ENCODE measurements around the gene MBOAT7. TPM values are rescaled to one million over a fixed set of nuclear protein-coding genes. Genes with fewer than 3 reads are reported as not detected.
A peak's percentile ranks its signal among the peaks of the same experiment; 100 is the strongest.
"Not testable (repeated sequence)": the region's sequence is repeated elsewhere in the genome, so short reads cannot be mapped to it uniquely, and the experiment has no call there.

Gene MBOAT7
- total RNA-seq, result 100 to 1,000 TPM in 2 of 3 donors, 10 to 100 TPM in 1; 96.3 to 122 (median 108) TPM

GRCh38 chr19:54189145-54189734 is at the start of gene MBOAT7:
Gene MBOAT7, minus strand, starts transcription at chr19:54189580. Its CDS starts 1,072 bp downstream, at chr19:54188508.
- H3K27me3 Mint-ChIP-seq (ENCODE audit: low read depth), result no peaks in the 10 kb centered on the region
- peak within 1 kb of the TSS; percentile 87 for H3K4me3 Mint-ChIP-seq
- H3K9me3 Mint-ChIP-seq, result no peaks in the 10 kb centered on the region

GRCh38 chr19:54233941-54234340 is 44.6 kb upstream of the MBOAT7 start:
- Mint-ChIP-seq H3K4me3 (no peak overlapping the region), H3K4me1 (ENCODE audit: low read depth) (peaks cover 8% of the 10 kb centered on the region), H3K27me3 (ENCODE audit: low read depth) (peaks cover 11% of the 10 kb centered on the region), H3K9me3 (no peaks in the 10 kb centered on the region), H3K36me3 (ENCODE audit: insufficient read depth) (no peaks in the 10 kb centered on the region)
- no peak for ATAC-seq
- DNase-seq, result no peak

More at GRCh38 chr19:54189145-54189734, at the start of gene MBOAT7:
- DNase-seq, result no peak
- Mint-ChIP-seq H3K4me1 (ENCODE audit: low read depth) (peaks cover 37% of the 10 kb centered on the region), H3K36me3 (ENCODE audit: insufficient read depth) (peaks cover 14% of the 10 kb centered on the region)
- ATAC-seq, result peak; percentile 2

GRCh38 chr19:54231077-54231931 is 41.9 kb upstream of the MBOAT7 start:
- Mint-ChIP-seq H3K9me3 (no peaks in the 10 kb centered on the region), H3K36me3 (ENCODE audit: insufficient read depth) (no peaks in the 10 kb centered on the region), H3K4me1 (ENCODE audit: low read depth) (peaks cover 8% of the 10 kb centered on the region), H3K4me3 (no peak overlapping the region), H3K27me3 (ENCODE audit: low read depth) (peaks cover 11% of the 10 kb centered on the region)
- DNase-seq (peak; percentile 87), ATAC-seq (peak; percentile 96 to 98)

- peaks cover 8% of the 10 kb centered on the region for H3K4me1 Mint-ChIP-seq (ENCODE audit: low read depth)
- H3K27me3 Mint-ChIP-seq (ENCODE audit: low read depth), result peaks cover 11% of the 10 kb centered on the region
- no peaks in the 10 kb centered on the region for H3K9me3 Mint-ChIP-seq
- ATAC-seq, result no peak
- no peak for DNase-seq
- H3K36me3 Mint-ChIP-seq (ENCODE audit: insufficient read depth), result no peaks in the 10 kb centered on the region
- no peak overlapping the region for H3K4me3 Mint-ChIP-seq
These were observed 40.7 kb upstream of the MBOAT7 start for GRCh38 chr19:54230031-54230430.

GRCh38 chr19:54229146-54229545 is 39.8 kb upstream of the MBOAT7 start:
- peaks cover 11% of the 10 kb centered on the region for H3K27me3 Mint-ChIP-seq (ENCODE audit: low read depth)
- H3K9me3 Mint-ChIP-seq, result no peaks in the 10 kb centered on the region
- no peaks in the 10 kb centered on the region for H3K36me3 Mint-ChIP-seq (ENCODE audit: insufficient read depth)
- ATAC-seq (no peak), DNase-seq (no peak)
- H3K4me3 Mint-ChIP-seq, result no peak overlapping the region
- H3K4me1 Mint-ChIP-seq (ENCODE audit: low read depth), result peaks cover 6% of the 10 kb centered on the region

- not testable (repeated sequence) for H3K4me1 Mint-ChIP-seq (ENCODE audit: low read depth); H3K4me3 Mint-ChIP-seq; DNase-seq; H3K9me3 Mint-ChIP-seq; ATAC-seq; H3K36me3 Mint-ChIP-seq (ENCODE audit: insufficient read depth)
- peaks cover 15% of the 10 kb centered on the region for H3K27me3 Mint-ChIP-seq (ENCODE audit: low read depth)
These were observed 35.2 kb upstream of the MBOAT7 start for GRCh38 chr19:54224619-54225018.

GRCh38 chr19:54223937-54224281 is 34.5 kb upstream of the MBOAT7 start:
- not testable (repeated sequence) for DNase-seq; H3K36me3 Mint-ChIP-seq (ENCODE audit: insufficient read depth); H3K4me1 Mint-ChIP-seq (ENCODE audit: low read depth); H3K9me3 Mint-ChIP-seq; ATAC-seq; H3K4me3 Mint-ChIP-seq
- H3K27me3 Mint-ChIP-seq (ENCODE audit: low read depth), result peaks cover 12% of the 10 kb centered on the region

- ATAC-seq, result peak in 1 of 2 donors; percentile 17
- H3K9me3 Mint-ChIP-seq; H3K4me3 Mint-ChIP-seq; DNase-seq; H3K4me1 Mint-ChIP-seq (ENCODE audit: low read depth); H3K36me3 Mint-ChIP-seq (ENCODE audit: insufficient read depth): not testable (repeated sequence)
- H3K27me3 Mint-ChIP-seq (ENCODE audit: low read depth), result peaks cover 12% of the 10 kb centered on the region
These were observed 34.0 kb upstream of the MBOAT7 start for GRCh38 chr19:54223277-54223936.

- not testable (repeated sequence) for H3K4me3 Mint-ChIP-seq; H3K36me3 Mint-ChIP-seq (ENCODE audit: insufficient read depth); DNase-seq; H3K9me3 Mint-ChIP-seq; H3K4me1 Mint-ChIP-seq (ENCODE audit: low read depth)
- peaks cover 12% of the 10 kb centered on the region for H3K27me3 Mint-ChIP-seq (ENCODE audit: low read depth)
- ATAC-seq, result peak in 1 of 2 donors; percentile 24
These were observed 33.3 kb upstream of the MBOAT7 start, which contains the start of gene LILRB3 for GRCh38 chr19:54222474-54223276. Gene LILRB3, minus strand, starts transcription at chr19:54223007. Its CDS starts 31 bp downstream, at chr19:54222976.

- H3K4me1 Mint-ChIP-seq (ENCODE audit: low read depth); H3K4me3 Mint-ChIP-seq; H3K36me3 Mint-ChIP-seq (ENCODE audit: insufficient read depth); H3K9me3 Mint-ChIP-seq; DNase-seq: not testable (repeated sequence)
- peak in 1 of 2 donors; percentile 14 for ATAC-seq
- peaks cover 12% of the 10 kb centered on the region for H3K27me3 Mint-ChIP-seq (ENCODE audit: low read depth)
These were observed 32.6 kb upstream of the MBOAT7 start for GRCh38 chr19:54221947-54222346.

GRCh38 chr19:54219702-54220101 is 30.3 kb upstream of the MBOAT7 start:
- ATAC-seq; H3K36me3 Mint-ChIP-seq (ENCODE audit: insufficient read depth); DNase-seq; H3K4me3 Mint-ChIP-seq; H3K4me1 Mint-ChIP-seq (ENCODE audit: low read depth); H3K9me3 Mint-ChIP-seq: not testable (repeated sequence)
- peaks cover 12% of the 10 kb centered on the region for H3K27me3 Mint-ChIP-seq (ENCODE audit: low read depth)

GRCh38 chr19:54218960-54219661 is 29.7 kb upstream of the MBOAT7 start:
- Mint-ChIP-seq H3K9me3 (no peaks in the 10 kb centered on the region), H3K4me1 (ENCODE audit: low read depth) (no peaks in the 10 kb centered on the region), H3K4me3 (no peak overlapping the region), H3K36me3 (ENCODE audit: insufficient read depth) (no peaks in the 10 kb centered on the region), H3K27me3 (ENCODE audit: low read depth) (peaks cover 12% of the 10 kb centered on the region)
- DNase-seq, result no peak
- ATAC-seq, result no peak

GRCh38 chr19:54218259-54218658 is 28.9 kb upstream of the MBOAT7 start:
- H3K4me3 Mint-ChIP-seq, result no peak overlapping the region
- no peak for ATAC-seq

More at GRCh38 chr19:54218259-54218658, 28.9 kb upstream of the MBOAT7 start:
- no peak for DNase-seq
- H3K4me1 Mint-ChIP-seq (ENCODE audit: low read depth), result no peaks in the 10 kb centered on the region
- peaks cover 5% of the 10 kb centered on the region for H3K27me3 Mint-ChIP-seq (ENCODE audit: low read depth)
- no peaks in the 10 kb centered on the region for H3K36me3 Mint-ChIP-seq (ENCODE audit: insufficient read depth)
- no peaks in the 10 kb centered on the region for H3K9me3 Mint-ChIP-seq
